ENCODE results near the gene GPATCH8. TPM values are rescaled to one million over a fixed set of nuclear protein-coding genes. Genes with fewer than 3 reads are reported as not detected.

GPATCH8 gene
- polyA plus RNA-seq, 3 donors, result 8.8 to 15.9 (median 14.9) TPM

- Histone ChIP-seq H3K27ac (ENCODE audit: low read depth in 1 of 2, low read length in 2 of 2) (no peak overlapping the region), H3K9ac (ENCODE audit: insufficient read depth, low read length, poor library complexity, severe bottlenecking) (no peak overlapping the region), H3K4me3 (replicated peaks in 1 of 3; ENCODE audit: low read depth in 2 of 3, low read length in 3 of 3) (no peak overlapping the region), H2AFZ (ENCODE audit: insufficient read depth, low read depth, low read length, poor library complexity, severe bottlenecking) (peak overlapping the region; percentile 26), H4K20me1 (ENCODE audit: insufficient read depth, low read length) (no peaks in the 10 kb centered on the region), H3K79me2 (ENCODE audit: insufficient read depth, low read length) (no peaks in the 10 kb centered on the region), H3K4me1 (ENCODE audit: control insufficient read depth in 1 of 2, insufficient read depth in 2 of 2, low read length in 2 of 2) (peaks cover 39 to 40% of the 10 kb centered on the region in 2 donors), H3K9me3 (replicated peaks in 1 of 2; ENCODE audit: control insufficient read depth in 1 of 2, insufficient read depth in 1 of 2, low read length in 2 of 2) (no peaks in the 10 kb centered on the region), H3K4me2 (replicated peaks; ENCODE audit: extremely low read depth, low read length, poor library complexity, severe bottlenecking) (no peak overlapping the region), H3K36me3 (replicated peaks in 1 of 2; ENCODE audit: control insufficient read depth in 1 of 2, insufficient read depth in 2 of 2, low read length in 2 of 2) (no peaks in the 10 kb centered on the region), H3K27me3 (ENCODE audit: control insufficient read depth in 2 of 2, insufficient read depth in 2 of 2, low read length in 2 of 2) (no peaks in the 10 kb centered on the region)
- Mint-ChIP-seq H3K4me3 (no peak overlapping the region), H3K36me3 (no peaks in the 10 kb centered on the region), H3K9me3 (peaks cover 0 to 5% (median 0%) of the 10 kb centered on the region in 7 donors), H3K27ac (no peak overlapping the region), H3K4me1 (peaks cover 54% of the 10 kb centered on the region), H3K27me3 (ENCODE audit: low read depth in 3 of 3) (peaks cover 0 to 5% (median 2%) of the 10 kb centered on the region in 3 donors)
- intact Hi-C loops (cut with micrococcal nuclease), result no loop called here
- WGBS (ENCODE audit: insufficient coverage), result 90% methylated on average over 2 of the region's 5 CpGs
- TF ChIP-seq CTCF (IDR thresholded peaks at IDR 0.05), result no peak
- no peak for DNase-seq
Observed at GRCh38 chr17:44543905-44544523, 40.8 kb upstream of the GPATCH8 start.

- DNase-seq, result no peak
- Histone ChIP-seq H3K9ac (ENCODE audit: insufficient read depth, low read length, poor library complexity, severe bottlenecking) (no peak overlapping the region), H3K27ac (ENCODE audit: low read depth in 1 of 2, low read length in 2 of 2) (no peak overlapping the region), H3K36me3 (replicated peaks in 1 of 2; ENCODE audit: control insufficient read depth in 1 of 2, insufficient read depth in 2 of 2, low read length in 2 of 2) (no peaks in the 10 kb centered on the region), H3K27me3 (ENCODE audit: control insufficient read depth in 2 of 2, insufficient read depth in 2 of 2, low read length in 2 of 2) (no peaks in the 10 kb centered on the region), H2AFZ (ENCODE audit: insufficient read depth, low read depth, low read length, poor library complexity, severe bottlenecking) (peak overlapping the region; percentile 26), H3K4me3 (replicated peaks in 1 of 3; ENCODE audit: low read depth in 2 of 3, low read length in 3 of 3) (no peak overlapping the region), H3K79me2 (ENCODE audit: insufficient read depth, low read length) (no peaks in the 10 kb centered on the region), H3K4me1 (ENCODE audit: control insufficient read depth in 1 of 2, insufficient read depth in 2 of 2, low read length in 2 of 2) (peaks cover 33% of the 10 kb centered on the region in 2 donors), H3K9me3 (replicated peaks in 1 of 2; ENCODE audit: control insufficient read depth in 1 of 2, insufficient read depth in 1 of 2, low read length in 2 of 2) (no peaks in the 10 kb centered on the region), H4K20me1 (ENCODE audit: insufficient read depth, low read length) (no peaks in the 10 kb centered on the region), H3K4me2 (replicated peaks; ENCODE audit: extremely low read depth, low read length, poor library complexity, severe bottlenecking) (no peak overlapping the region)
- Mint-ChIP-seq H3K27ac (peak overlapping the region in 1 of 7 donors; percentile 58), H3K36me3 (no peaks in the 10 kb centered on the region), H3K9me3 (peaks cover 0 to 8% (median 0%) of the 10 kb centered on the region in 7 donors), H3K27me3 (ENCODE audit: low read depth in 3 of 3) (peaks cover 0 to 3% (median 2%) of the 10 kb centered on the region in 3 donors), H3K4me3 (no peak overlapping the region), H3K4me1 (peaks cover 49% of the 10 kb centered on the region)
- WGBS (ENCODE audit: insufficient coverage), result 88% methylated on average over 2 of the region's 5 CpGs
- intact Hi-C loops (cut with micrococcal nuclease), result no loop called here
- no peak for TF ChIP-seq CTCF (IDR thresholded peaks at IDR 0.05)
Observed at GRCh38 chr17:44543213-44543904, 40.2 kb upstream of the GPATCH8 start.
